ENCODE measurements around the gene IFI16.
"Not testable (repeated sequence)": the region's sequence is repeated elsewhere in the genome, so short reads cannot be mapped to it uniquely, and the experiment has no call there.

The IFI16 gene

DNA sequence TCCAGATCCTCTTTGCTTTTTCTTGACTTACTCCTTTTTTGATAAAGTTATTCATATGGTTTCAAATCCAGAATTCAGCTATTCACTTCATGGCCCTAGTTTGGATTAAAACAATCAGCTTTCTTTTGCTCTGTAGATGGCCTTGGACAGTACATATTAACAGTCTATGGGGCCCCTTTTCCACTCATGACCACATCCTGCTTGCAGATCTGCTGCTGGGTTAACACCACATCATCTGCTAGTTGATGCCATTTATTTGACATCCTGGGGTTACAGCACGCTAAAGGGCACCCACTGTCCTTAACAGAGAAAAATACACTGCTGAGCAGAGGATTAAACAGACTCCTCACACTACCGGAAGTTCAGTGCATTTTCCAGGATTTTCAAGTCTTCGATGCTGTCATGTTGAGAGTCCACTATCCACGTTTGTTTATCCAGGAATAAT lies 941 bp upstream of the IFI16 start:
- DNase-seq = peak; percentile 55 to 77

- DNase-seq = no peak
Measured at GRCh38 chr1:159009287-159009686, 420 bp upstream of the IFI16 start.

DNA sequence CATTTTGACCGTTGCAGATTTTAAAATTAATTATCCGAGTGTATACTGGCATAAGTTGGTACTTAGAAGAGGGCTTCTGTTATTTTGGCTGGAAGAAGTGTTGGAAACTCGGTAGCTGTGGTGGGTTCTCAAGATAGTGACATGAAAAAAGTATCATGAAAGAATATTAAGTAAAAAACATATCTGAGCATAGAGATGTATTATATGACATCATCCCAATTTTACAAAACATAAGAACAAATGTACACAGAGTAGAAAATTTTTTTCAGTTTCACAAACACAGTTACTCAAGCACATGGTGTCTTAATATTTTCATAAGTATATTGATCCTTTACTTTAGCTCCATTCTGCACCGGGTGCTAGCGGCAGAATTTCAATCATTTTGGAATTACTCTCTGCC lies 684 bp downstream of the IFI16 start:
- DNase-seq = peak in 1 of 2 donors; percentile 34

DNA sequence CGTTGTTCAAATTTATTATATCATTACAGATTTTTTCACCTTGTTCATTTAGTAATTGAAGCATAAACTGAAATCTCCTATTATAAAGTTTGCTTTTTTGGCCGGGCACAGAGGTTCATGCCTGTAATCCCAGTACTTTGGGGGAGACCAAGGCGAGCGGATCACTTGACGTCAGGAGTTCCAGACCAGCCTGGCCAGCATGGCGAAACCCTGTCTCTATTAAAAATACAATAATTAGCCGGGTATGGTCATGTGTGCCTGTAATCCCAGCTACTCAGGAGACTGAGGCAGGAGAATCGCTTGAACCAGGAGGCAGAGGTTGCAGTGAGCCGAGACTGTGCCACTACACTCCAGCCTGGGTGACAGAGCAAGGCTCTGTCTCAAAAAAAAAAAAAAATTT lies 1.3 kb downstream of the IFI16 start:
- peak in 1 of 2 donors; percentile 25 for DNase-seq

- DNase-seq = peak in 1 of 2 donors; percentile 32
Measured at GRCh38 chr1:159011751-159012150, 2.0 kb downstream of the IFI16 start.

GRCh38 chr1:159012495-159012894 lies 2.8 kb downstream of the IFI16 start:
- peak; percentile 71 to 82 for DNase-seq

- peak in 1 of 2 donors; percentile 8 for DNase-seq
Measured at GRCh38 chr1:159014003-159014571, 4.4 kb downstream of the IFI16 start.

DNA sequence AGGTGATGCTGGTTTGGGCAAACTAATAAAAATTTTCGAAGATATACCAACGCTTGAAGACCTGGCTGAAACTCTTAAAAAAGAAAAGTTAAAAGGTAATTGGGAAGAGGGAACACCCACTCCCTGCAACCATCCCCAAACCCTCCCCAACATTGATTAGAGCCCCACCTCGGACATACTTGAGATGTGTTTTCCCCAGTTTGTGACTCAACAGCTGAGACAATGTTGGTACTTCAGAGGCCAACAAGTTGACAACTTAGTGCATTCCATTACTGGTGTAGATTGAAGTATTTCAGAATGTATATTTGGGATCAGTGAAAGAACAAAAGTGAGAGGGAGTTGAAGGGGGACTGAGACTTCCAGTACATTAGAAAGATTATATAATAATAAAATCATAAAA lies 5.1 kb downstream of the IFI16 start:
- DNase-seq = no peak

- peak; percentile 72 to 81 for DNase-seq
Measured at GRCh38 chr1:159015440-159015909, 5.8 kb downstream of the IFI16 start.

DNA sequence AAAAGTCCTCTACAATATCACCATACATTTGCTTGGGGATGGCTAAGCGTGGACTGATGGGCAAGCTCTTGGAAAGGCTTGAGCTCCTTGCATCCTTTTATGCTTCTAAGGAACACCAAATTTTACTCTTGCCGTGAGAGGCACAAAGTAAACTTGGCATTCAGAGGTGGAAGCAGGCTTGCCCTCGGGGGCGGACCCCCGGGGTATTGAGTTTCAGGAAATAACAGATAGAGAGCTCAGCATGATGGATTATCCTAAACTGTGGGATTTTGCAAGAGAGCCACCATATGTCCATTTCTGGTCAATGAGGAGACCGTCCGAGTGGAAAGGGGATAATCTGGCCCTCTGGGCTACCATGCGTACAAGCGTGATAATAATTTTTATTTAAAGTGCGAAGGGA lies 14.0 kb downstream of the IFI16 start:
- DNase-seq = no peak

DNA sequence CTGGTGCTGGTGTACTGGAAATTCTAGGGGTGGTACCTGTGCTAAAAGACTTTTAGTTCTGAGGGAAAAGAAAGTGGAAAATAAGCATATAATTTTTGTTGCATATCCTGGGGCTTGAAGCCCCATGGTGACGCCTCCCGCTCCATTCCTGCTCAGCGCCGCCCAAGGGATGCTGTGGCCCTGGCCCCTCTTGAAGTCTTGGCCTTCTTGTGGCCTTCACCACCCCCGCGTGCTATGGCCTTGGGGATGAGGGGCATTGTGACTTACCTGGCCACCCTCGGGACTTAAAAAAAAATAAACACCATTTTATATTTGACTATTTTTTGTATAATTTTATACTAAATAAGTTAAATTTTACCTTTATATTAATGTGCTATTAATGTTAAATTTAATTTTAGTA lies 15.3 kb downstream of the IFI16 start:
- no peak for DNase-seq

GRCh38 chr1:159026841-159027240 lies 17.1 kb downstream of the IFI16 start:
- DNase-seq = not testable (repeated sequence)

- DNase-seq = no peak
Measured at GRCh38 chr1:159030311-159030710, 20.6 kb downstream of the IFI16 start.

DNA sequence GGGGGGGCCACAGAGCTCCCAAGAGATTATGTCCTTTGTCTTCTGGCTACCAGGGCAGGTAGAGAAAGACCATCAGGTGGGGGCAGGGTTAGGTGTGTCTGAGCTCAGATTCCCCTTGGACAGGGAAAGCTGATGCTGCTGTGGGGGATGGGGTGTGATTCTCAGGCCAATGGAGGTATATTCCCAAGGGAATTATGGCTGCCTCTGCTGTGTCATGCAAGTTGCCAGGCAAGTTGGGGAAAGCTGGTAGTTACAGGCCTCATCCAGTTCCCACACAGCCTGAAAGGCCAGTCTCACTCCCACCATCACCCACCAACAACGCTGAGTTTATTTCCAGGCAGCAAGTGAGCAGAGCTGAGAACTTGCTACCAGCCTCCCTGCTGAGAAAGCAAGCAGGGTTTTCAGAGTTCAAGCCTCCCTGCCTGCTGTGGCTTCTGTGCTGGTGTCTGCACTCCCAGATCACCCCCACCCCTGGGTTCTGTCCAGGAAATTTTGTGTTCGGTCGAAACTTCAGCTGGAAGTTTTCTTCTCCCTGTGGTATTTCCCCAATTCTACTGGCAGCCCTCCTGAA lies 21.3 kb downstream of the IFI16 start:
- no peak for DNase-seq

- no peak for DNase-seq
Measured at GRCh38 chr1:159040206-159040605, 30.5 kb downstream of the IFI16 start.

- DNase-seq = no peak
Measured at GRCh38 chr1:159040893-159041724, 31.4 kb downstream of the IFI16 start.

DNA sequence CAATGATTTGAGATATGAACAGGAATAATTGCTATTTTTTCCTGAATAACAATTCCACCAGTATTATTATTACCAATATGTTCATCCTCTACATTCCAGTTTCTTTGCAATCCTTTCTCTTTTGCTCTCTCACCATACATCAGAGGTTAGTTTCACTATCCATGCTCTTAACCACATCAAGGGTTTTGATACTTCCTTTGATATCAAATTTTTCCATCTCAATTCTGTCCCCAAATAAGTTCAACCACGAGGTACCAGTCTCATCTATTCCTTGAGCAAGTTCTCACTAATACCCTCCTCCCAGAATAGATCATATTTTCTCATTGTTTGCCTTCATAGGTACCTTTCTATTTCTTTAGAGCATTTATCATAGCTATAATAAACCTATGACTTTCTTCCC lies 36.8 kb downstream of the IFI16 start:
- peak in 1 of 2 donors; percentile 54 for DNase-seq

DNA sequence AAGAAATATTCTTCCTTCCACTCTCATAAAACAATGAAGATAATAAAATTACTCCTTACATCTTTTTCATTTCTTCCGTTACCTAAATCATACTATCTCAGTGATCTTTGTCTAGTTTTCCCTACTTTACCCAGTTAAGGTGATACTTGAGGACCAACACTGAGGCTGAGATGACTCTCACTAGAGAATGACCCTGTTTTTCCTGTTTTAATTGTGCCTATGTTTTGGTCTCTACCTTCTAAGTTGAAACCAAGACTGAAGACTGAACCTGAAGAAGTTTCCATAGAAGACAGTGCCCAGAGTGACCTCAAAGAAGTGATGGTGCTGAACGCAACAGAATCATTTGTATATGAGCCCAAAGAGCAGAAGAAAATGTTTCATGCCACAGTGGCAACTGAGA lies 41.7 kb downstream of the IFI16 start:
- no peak for DNase-seq

GRCh38 chr1:159054427-159054826 lies 44.7 kb downstream of the IFI16 start:
- DNase-seq = no peak

DNA sequence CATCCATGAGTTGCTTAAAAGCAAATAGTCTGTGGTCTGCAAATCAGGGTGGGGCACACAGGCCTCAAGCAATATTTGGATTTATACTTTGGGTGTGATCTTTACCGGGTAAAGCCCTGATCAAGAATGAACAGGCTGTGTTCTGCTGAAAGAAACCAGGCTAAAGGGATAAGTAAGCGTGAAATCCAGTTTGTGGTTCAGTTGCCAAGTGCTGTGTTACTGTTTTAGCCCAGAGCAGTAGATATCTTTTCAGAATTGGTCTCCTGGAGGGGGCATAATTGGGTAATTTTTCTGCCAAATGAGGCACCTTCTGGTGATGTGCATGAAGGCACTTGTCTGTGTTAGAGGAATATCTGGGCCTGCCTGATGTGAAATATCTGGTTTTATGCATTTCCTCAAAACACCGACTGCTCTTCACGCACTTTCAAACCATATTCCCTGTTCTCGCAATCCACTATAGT lies 45.5 kb downstream of the IFI16 start:
- peak; percentile 15 to 17 for DNase-seq

- no peak for DNase-seq
Measured at GRCh38 chr1:159056069-159056698, 46.5 kb downstream of the IFI16 start.

GRCh38 chr1:159058751-159059150 lies 49.0 kb downstream of the IFI16 start:
- no peak for DNase-seq

DNA sequence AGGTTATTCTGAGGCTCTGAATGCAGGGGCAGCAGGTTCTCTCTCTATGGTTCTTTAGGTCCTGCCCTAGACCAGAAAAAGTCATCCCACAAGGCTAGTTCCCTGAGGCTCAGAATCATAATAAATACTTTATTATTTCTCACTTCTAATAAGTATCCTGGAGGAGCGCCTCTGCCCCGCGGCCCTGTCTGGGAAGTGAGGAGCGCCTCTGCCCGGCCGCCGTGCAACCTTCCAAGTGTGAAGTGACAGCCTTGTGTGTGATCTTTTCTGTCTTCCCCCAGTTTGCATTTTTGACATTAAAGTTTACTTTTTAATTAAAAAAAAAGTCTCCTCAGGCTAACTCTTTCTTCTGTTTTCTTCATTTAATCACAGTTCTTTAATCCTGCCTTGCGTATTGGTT lies 55.4 kb downstream of the IFI16 start:
- no peak for DNase-seq

Measured in CD4-positive, alpha-beta T cell treated with Interleukin-4 for 1 hour (primary cell).